ENCODE measurements around the gene ANXA2. TPM values are rescaled to one million over a fixed set of nuclear protein-coding genes. Genes with fewer than 3 reads are reported as not detected.
A peak's percentile ranks its signal among the peaks of the same experiment; 100 is the strongest.

Gene ANXA2
- total RNA-seq (2022) (3,100 and 3,305 TPM in 2 replicates), Bru-seq, nascent RNA (percentile 100 among the genes with signal in this experiment), BruChase-seq, experiment 1, labeled RNA remaining after a 6-hour chase (percentile 99 among the genes with signal in this experiment), BruChase-seq, experiment 2, labeled RNA remaining after a 2-hour chase (percentile 99 among the genes with signal in this experiment)
- long read RNA-seq, transcript ANXA2-203 (14 exons, 1,444 nt) = minor isoform, 891 of 7,483 reads
- long read RNA-seq, transcript ANXA2-201 (13 exons, 1,444 nt) = minor isoform, 32 of 7,483 reads
- long read RNA-seq, transcript ANXA2-202 (14 exons, 1,676 nt) = minor isoform, 16 of 7,483 reads
- long read RNA-seq, transcript ANXA2-204 (13 exons, 1,435 nt) = major isoform, 5,813 of 7,483 reads
- long read RNA-seq, partial matches to known transcripts = 306 of 7,483 reads
- long read RNA-seq, other reads (novel, unspliced or antisense) = 416 of 7,483 reads

DNA sequence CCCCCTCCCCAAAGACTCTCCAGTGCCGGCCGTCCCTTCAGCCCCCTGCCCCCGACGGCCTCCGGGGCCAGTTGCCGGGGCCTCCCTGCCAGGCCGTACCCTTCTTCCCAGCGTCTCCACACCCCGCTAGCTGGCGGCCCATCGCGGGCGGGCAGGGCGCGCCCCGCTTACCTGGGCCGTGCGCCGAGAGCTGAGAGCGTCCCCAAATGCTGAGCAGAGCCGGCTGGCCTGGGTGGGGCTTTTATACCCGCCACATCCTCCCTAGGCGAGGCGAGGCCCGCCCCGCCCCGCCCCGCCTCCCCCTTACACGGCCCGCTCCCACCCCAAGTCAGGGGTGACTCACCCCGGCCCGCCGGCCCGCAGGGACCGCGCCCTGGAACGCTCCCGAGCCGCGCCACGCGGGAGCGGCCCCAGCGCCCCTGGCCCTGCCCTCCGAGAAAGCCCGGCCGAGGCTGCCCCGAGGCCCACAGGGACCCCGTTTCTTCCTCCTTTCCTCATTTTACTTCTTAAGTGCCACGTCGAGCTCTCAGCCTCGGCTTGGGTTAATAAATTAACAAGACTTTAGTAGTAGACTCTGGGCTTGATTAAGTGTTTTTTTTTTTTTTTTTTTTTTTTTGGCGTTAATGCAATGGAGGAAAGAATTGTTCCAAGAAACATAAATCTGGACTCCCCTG is at the start of gene ANXA2:
TSS of gene ANXA2 (minus strand) at position 215 of the 674 bp plus-strand sequence. CDS start 11,911 bp downstream, outside the sequence.
- Mint-ChIP-seq H3K4me1 (ENCODE audit: low read depth, unreplicated experiment) (peaks cover 59% of the 10 kb centered on the region), H3K9me3 (ENCODE audit: low read depth, unreplicated experiment) (no peaks in the 10 kb centered on the region), H3K4me3 (ENCODE audit: low read depth, unreplicated experiment) (peak within 1 kb of the TSS; percentile 86), H3K27me3 (ENCODE audit: unreplicated experiment) (peaks cover 13% of the 10 kb centered on the region), H3K27ac (ENCODE audit: unreplicated experiment) (peak within 1 kb of the TSS; percentile 99), H3K36me3 (ENCODE audit: insufficient read depth, unreplicated experiment) (peaks cover 70% of the 10 kb centered on the region)
- no TSS peak for BruUV-seq (replicated peaks)
- TF ChIP-seq, protein P1, sequence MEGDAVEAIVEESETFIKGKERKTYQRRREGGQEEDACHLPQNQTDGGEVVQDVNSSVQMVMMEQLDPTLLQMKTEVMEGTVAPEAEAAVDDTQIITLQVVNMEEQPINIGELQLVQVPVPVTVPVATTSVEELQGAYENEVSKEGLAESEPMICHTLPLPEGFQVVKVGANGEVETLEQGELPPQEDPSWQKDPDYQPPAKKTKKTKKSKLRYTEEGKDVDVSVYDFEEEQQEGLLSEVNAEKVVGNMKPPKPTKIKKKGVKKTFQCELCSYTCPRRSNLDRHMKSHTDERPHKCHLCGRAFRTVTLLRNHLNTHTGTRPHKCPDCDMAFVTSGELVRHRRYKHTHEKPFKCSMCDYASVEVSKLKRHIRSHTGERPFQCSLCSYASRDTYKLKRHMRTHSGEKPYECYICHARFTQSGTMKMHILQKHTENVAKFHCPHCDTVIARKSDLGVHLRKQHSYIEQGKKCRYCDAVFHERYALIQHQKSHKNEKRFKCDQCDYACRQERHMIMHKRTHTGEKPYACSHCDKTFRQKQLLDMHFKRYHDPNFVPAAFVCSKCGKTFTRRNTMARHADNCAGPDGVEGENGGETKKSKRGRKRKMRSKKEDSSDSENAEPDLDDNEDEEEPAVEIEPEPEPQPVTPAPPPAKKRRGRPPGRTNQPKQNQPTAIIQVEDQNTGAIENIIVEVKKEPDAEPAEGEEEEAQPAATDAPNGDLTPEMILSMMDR (IDR thresholded peaks at IDR 0.05; ENCODE audit: unreplicated experiment) = no peak
- CTCF ChIA-PET = interaction anchor here (0.6 to 3.2 kb wide), 4 partner anchors 10 to 1082 kb away, joined by 3 to 16 read pairs (median 4); no protein-coding TSS in a partner anchor
- peak; percentile 96 for DNase-seq
- intact Hi-C loops (cut with micrococcal nuclease; ENCODE audit: unreplicated experiment) = no loop called here

DNA sequence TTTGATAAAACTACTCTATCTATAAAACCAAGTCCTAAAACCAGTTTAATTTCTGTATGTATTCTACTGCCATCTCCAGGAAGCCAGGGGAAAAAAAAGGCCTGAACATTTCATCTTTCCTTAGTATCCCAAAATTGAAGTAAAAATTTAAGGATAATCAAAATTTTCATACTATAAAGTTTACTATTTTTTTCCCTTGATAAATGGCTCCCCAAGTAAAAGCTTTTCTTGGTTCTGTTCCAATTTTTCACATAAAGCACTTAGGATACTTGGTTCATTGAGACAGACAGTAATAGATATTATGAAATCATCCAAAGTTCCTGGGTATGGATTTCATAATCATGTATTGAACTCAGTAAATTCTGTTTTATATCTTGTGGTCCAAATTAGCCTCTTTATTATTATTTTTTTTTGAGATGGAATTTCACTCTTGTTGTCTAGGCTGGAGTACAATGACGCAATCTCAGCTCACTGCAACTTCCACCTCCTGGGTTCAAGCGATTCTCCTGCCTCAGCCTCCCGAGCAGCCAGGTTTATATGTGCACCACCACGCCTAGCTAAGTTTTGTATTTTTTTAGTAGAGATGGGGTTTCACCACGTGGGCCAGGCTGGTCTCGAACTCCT is 46.6 kb upstream of the ANXA2 start:
- intact Hi-C loops (cut with micrococcal nuclease; ENCODE audit: unreplicated experiment) = loop anchor here (1.0 to 2.0 kb wide), 3 partner anchors 54 to 117 kb away; no protein-coding TSS in a partner anchor
- Mint-ChIP-seq H3K4me3 (ENCODE audit: low read depth, unreplicated experiment) (no peak overlapping the region), H3K36me3 (ENCODE audit: insufficient read depth, unreplicated experiment) (peaks cover 21% of the 10 kb centered on the region), H3K27me3 (ENCODE audit: unreplicated experiment) (no peaks in the 10 kb centered on the region), H3K27ac (ENCODE audit: unreplicated experiment) (peak overlapping the region; percentile 12), H3K9me3 (ENCODE audit: low read depth, unreplicated experiment) (no peaks in the 10 kb centered on the region), H3K4me1 (ENCODE audit: low read depth, unreplicated experiment) (peaks cover 16% of the 10 kb centered on the region)
- peak; percentile 13 for DNase-seq
- no TSS peak for BruUV-seq (replicated peaks)
- TF ChIP-seq, protein P1 (IDR thresholded peaks at IDR 0.05; ENCODE audit: unreplicated experiment) = peak; percentile 17
- CTCF ChIA-PET = interaction anchor here (0.6 to 1.9 kb wide), 11 partner anchors 21 to 755 kb away, joined by 3 to 7 read pairs (median 4); no protein-coding TSS in a partner anchor

GRCh38 chr15:60442763-60443162 is 45.0 kb upstream of the ANXA2 start:
- no peak overlapping the region for H3K4me3 Mint-ChIP-seq (ENCODE audit: low read depth, unreplicated experiment)
- no peaks in the 10 kb centered on the region for H3K9me3 Mint-ChIP-seq (ENCODE audit: low read depth, unreplicated experiment)
- CTCF ChIA-PET = interaction anchor here (0.6 to 1.9 kb wide), 4 partner anchors 47 to 753 kb away, joined by 3 to 5 read pairs (median 4); no protein-coding TSS in a partner anchor
- TF ChIP-seq, protein P1 (IDR thresholded peaks at IDR 0.05; ENCODE audit: unreplicated experiment) = no peak
- no peaks in the 10 kb centered on the region for H3K27me3 Mint-ChIP-seq (ENCODE audit: unreplicated experiment)
- peaks cover 16% of the 10 kb centered on the region for H3K4me1 Mint-ChIP-seq (ENCODE audit: low read depth, unreplicated experiment)
- H3K36me3 Mint-ChIP-seq (ENCODE audit: insufficient read depth, unreplicated experiment) = peaks cover 21% of the 10 kb centered on the region
- H3K27ac Mint-ChIP-seq (ENCODE audit: unreplicated experiment) = no peak overlapping the region
- no peak for DNase-seq
- BruUV-seq (replicated peaks) = no TSS peak
- intact Hi-C loops (cut with micrococcal nuclease; ENCODE audit: unreplicated experiment) = no loop called here

DNA sequence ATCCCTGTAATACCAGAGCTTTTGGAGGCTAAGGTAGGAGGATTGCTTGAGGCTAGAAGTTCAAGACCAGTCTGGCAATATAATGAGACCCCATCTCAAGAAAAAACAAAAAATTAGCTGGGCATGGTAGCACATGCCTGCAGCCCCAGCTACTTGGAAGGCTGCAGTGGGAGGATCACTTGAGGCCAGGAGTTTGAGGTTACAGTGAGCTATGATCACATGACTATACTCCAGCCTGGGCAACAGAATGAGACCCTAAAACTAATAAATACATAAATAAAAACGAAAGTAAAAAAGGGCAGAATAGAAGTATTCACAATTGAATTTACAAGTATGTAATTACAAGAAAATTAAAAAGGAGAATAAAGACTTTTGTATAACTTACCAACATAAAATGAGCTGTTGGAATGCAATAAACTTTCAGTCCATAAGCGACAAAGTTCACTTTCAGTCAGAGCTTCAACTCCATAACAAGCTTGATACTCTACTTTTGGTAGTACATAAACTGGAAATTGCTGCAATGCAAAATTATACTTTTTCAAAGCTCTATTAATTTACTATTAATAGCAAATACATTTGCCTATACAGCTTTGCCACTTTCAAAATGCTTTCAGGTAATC is 44.4 kb upstream of the ANXA2 start:
- peak overlapping the region; percentile 48 for H3K27ac Mint-ChIP-seq (ENCODE audit: unreplicated experiment)
- H3K36me3 Mint-ChIP-seq (ENCODE audit: insufficient read depth, unreplicated experiment) = peaks cover 21% of the 10 kb centered on the region
- BruUV-seq (replicated peaks) = no TSS peak
- H3K4me1 Mint-ChIP-seq (ENCODE audit: low read depth, unreplicated experiment) = peaks cover 16% of the 10 kb centered on the region
- CTCF ChIA-PET = interaction anchor here (1.0 to 1.9 kb wide), 3 partner anchors 47 to 68 kb away, joined by 3 to 4 read pairs (median 4); no protein-coding TSS in a partner anchor
- TF ChIP-seq, protein P1 (IDR thresholded peaks at IDR 0.05; ENCODE audit: unreplicated experiment) = no peak
- no peak overlapping the region for H3K4me3 Mint-ChIP-seq (ENCODE audit: low read depth, unreplicated experiment)
- no peak for DNase-seq
- no peaks in the 10 kb centered on the region for H3K27me3 Mint-ChIP-seq (ENCODE audit: unreplicated experiment)
- no peaks in the 10 kb centered on the region for H3K9me3 Mint-ChIP-seq (ENCODE audit: low read depth, unreplicated experiment)
- intact Hi-C loops (cut with micrococcal nuclease; ENCODE audit: unreplicated experiment) = no loop called here
